ENCODE results near the gene G6PD. TPM values are rescaled to one million over a fixed set of nuclear protein-coding genes. Genes with fewer than 3 reads are reported as not detected.
"Not testable (repeated sequence)": the region's sequence is repeated elsewhere in the genome, so short reads cannot be mapped to it uniquely, and the experiment has no call there.

The G6PD gene
- total RNA-seq, 2 donors from 2014 or later = 30.4 to 36.0 TPM

GRCh38 chrX:154547245-154548027, 790 bp upstream of the G6PD start, which contains the start of gene IKBKG:
TSS of gene IKBKG (plus strand) at chrX:154547620. CDS start at chrX:154552003, 4,383 bp downstream.
- intact Hi-C loops (cut with DNase I) = no loop called here
- DNase-seq (peak; percentile 89), ATAC-seq (peak; percentile 93 to 96)

GRCh38 chrX:154545673-154546274, 872 bp downstream of the G6PD start:
- intact Hi-C loops (cut with DNase I) = no loop called here
- ATAC-seq (no peak), DNase-seq (peak; percentile 19)

GRCh38 chrX:154542723-154543424, 3.8 kb downstream of the G6PD start:
- DNase-seq (no peak), ATAC-seq (no peak)
- intact Hi-C loops (cut with DNase I) = no loop called here

GRCh38 chrX:154541896-154542722, 4.5 kb downstream of the G6PD start:
- intact Hi-C loops (cut with DNase I) = no loop called here
- DNase-seq (peak; percentile 90), ATAC-seq (peak; percentile 58 to 72)

GRCh38 chrX:154541589-154541895, 5.1 kb downstream of the G6PD start:
- DNase-seq (no peak), ATAC-seq (no peak)
- intact Hi-C loops (cut with DNase I) = no loop called here

- no peak for DNase-seq
- ATAC-seq = peak in 1 of 2 donors; percentile 10
Observed at GRCh38 chrX:154540897-154541535, 5.6 kb downstream of the G6PD start.

GRCh38 chrX:154540365-154540764, 6.3 kb downstream of the G6PD start:
- ATAC-seq; intact Hi-C loops (cut with DNase I); DNase-seq: not testable (repeated sequence)

More at GRCh38 chrX:154540897-154541535, 5.6 kb downstream of the G6PD start:
- intact Hi-C loops (cut with DNase I) = no loop called here

GRCh38 chrX:154539077-154539476, 7.6 kb downstream of the G6PD start:
- ATAC-seq (no peak), DNase-seq (no peak)
- intact Hi-C loops (cut with DNase I) = loop anchor here in 1 of 2 donors (5.0 kb wide), 1 partner anchor 222 kb away; no protein-coding TSS in a partner anchor

GRCh38 chrX:154535892-154536291, 10.8 kb downstream of the G6PD start:
- no peak for ATAC-seq
- intact Hi-C loops (cut with DNase I) = loop anchor here (2.0 to 5.0 kb wide), 2 partner anchors 163 to 219 kb away; no protein-coding TSS in a partner anchor

GRCh38 chrX:154534526-154535322, 11.9 kb downstream of the G6PD start:
- peak; percentile 93 for DNase-seq
- intact Hi-C loops (cut with DNase I) = loop anchor here (2.0 to 5.0 kb wide), 2 partner anchors 162 to 217 kb away; no protein-coding TSS in a partner anchor
- ATAC-seq = peak; percentile 90 to 91

More at GRCh38 chrX:154535892-154536291, 10.8 kb downstream of the G6PD start:
- DNase-seq = no peak

- intact Hi-C loops (cut with DNase I) = no loop called here
- ATAC-seq (no peak), DNase-seq (no peak)
Observed at GRCh38 chrX:154532690-154533089, 14.0 kb downstream of the G6PD start.

- ATAC-seq = peak in 1 of 2 donors; percentile 24
- intact Hi-C loops (cut with DNase I) = no loop called here
- no peak for DNase-seq
Observed at GRCh38 chrX:154531626-154532025, 15.0 kb downstream of the G6PD start.

- DNase-seq (no peak), ATAC-seq (no peak)
- intact Hi-C loops (cut with DNase I) = no loop called here
Observed at GRCh38 chrX:154530286-154530685, 16.4 kb downstream of the G6PD start.

GRCh38 chrX:154529206-154529612, 17.4 kb downstream of the G6PD start:
- peak in 1 of 2 donors; percentile 18 for ATAC-seq
- DNase-seq = no peak
- intact Hi-C loops (cut with DNase I) = no loop called here

GRCh38 chrX:154526901-154527675, 19.6 kb downstream of the G6PD start:
- intact Hi-C loops (cut with DNase I) = no loop called here
- ATAC-seq (peak; percentile 88 to 90), DNase-seq (peak; percentile 80)

GRCh38 chrX:154525606-154526490, 20.8 kb downstream of the G6PD start:
- intact Hi-C loops (cut with DNase I) = no loop called here
- ATAC-seq = no peak
- no peak for DNase-seq

Data from left cardiac atrium (tissue), 4 donors.